IMR-90 (cell line): Measurements from ENCODE around the gene AIFM2. TPM values are rescaled to one million over a fixed set of nuclear protein-coding genes. Genes with fewer than 3 reads are reported as not detected.

Source experiments
- ATAC-seq: fragments of 200-7000 bp; cut with Tn5 transposase; 2 replicates; pipeline ENCODE4 v1.9.1; 2020; ENCODE audit warnings: low read depth, mild to moderate bottlenecking, moderate library complexity
- BruUV-seq: library from RNA; stranded (reverse); fragments of 400-500 nt; replicated peaks from 2 replicates; lab custom pipeline; 2021; lab: Mats Ljungman, UMichigan
- CTCF ChIA-PET: fragments of 300-600 bp; formaldehyde crosslinking; extraction: SDS; loops from one replicate; lab custom pipeline; 2021; ENCODE audit warnings: antibody characterized with exemption; lab: Yijun Ruan, JAX
- POLR2A ChIA-PET: fragments of 300-600 bp; sonication (Branson Sonifier 250); formaldehyde crosslinking; loops from one replicate; lab custom pipeline; 2022; ENCODE audit warnings: antibody characterized with exemption; ENCODE audit not compliant: unreplicated experiment; lab: Charles Lee
- DNase-seq: peaks from one replicate; pipeline ENCODE4 v3.0.0; 2013
- H2AFZ ChIP-seq: replicated peaks from 2 replicates; pipeline ENCODE3; 2013; ENCODE audit warnings: low read length, mild to moderate bottlenecking; ENCODE audit not compliant: poor library complexity
- H2AK5ac ChIP-seq: 2 replicates; pipeline ENCODE4 v1.6.1; 2013; ENCODE audit warnings: low read depth, low read length, inconsistent platforms
- H2AK9ac ChIP-seq: replicated peaks from 2 replicates; pipeline ENCODE3; 2013; ENCODE audit warnings: mild to moderate bottlenecking, low read depth, low read length, moderate library complexity; ENCODE audit not compliant: poor library complexity
- H2BK120ac ChIP-seq: 2 replicates; pipeline ENCODE4 v1.6.1; 2013; ENCODE audit warnings: low read depth, low read length, inconsistent platforms
- H2BK15ac ChIP-seq: 3 replicates; pipeline ENCODE4 v1.6.1; 2013; ENCODE audit warnings: low read depth, low read length, inconsistent platforms
- H2BK20ac ChIP-seq: 2 replicates; pipeline ENCODE4 v1.6.1; 2013; ENCODE audit warnings: low read depth, mild to moderate bottlenecking, inconsistent platforms, low read length, moderate library complexity
- H2BK5ac ChIP-seq: 2 replicates; pipeline ENCODE4 v1.6.1; 2013; ENCODE audit warnings: mild to moderate bottlenecking, low read depth, low read length, inconsistent platforms; ENCODE audit not compliant: poor library complexity, severe bottlenecking
- H3K14ac ChIP-seq: replicated peaks from 2 replicates; pipeline ENCODE4 v1.6.1; 2013; ENCODE audit warnings: low read depth, low read length, inconsistent platforms
- H3K18ac ChIP-seq: 2 replicates; pipeline ENCODE4 v1.6.1; 2013; ENCODE audit warnings: low read depth, low read length, control low read depth
- H3K23ac ChIP-seq: 2 replicates; pipeline ENCODE4 v1.6.1; 2013; ENCODE audit warnings: low read depth, low read length, inconsistent platforms
- H3K27ac ChIP-seq: 2 replicates; pipeline ENCODE4 v1.5.1; 2013; ENCODE audit warnings: mild to moderate bottlenecking, control low read depth, low read length; ENCODE audit not compliant: insufficient read depth
- H3K27me3 ChIP-seq: 2 replicates; pipeline ENCODE4 v1.6.1; 2013; ENCODE audit warnings: low read length; ENCODE audit not compliant: control insufficient read depth, insufficient read depth
- H3K36me3 ChIP-seq: 2 replicates; pipeline ENCODE4 v1.6.1; 2013; ENCODE audit warnings: low read length, mixed read lengths; ENCODE audit not compliant: control insufficient read depth, insufficient read depth
- H3K4ac ChIP-seq: 2 replicates; pipeline ENCODE4 v1.6.1; 2013; ENCODE audit warnings: low read depth, low read length, inconsistent platforms
- H3K4me1 ChIP-seq: 2 replicates; pipeline ENCODE4 v1.6.1; 2013; ENCODE audit warnings: low read length, mixed read lengths; ENCODE audit not compliant: control insufficient read depth, insufficient read depth
- H3K4me2 ChIP-seq: 2 replicates; pipeline ENCODE4 v1.6.1; 2013; ENCODE audit warnings: low read depth, mild to moderate bottlenecking, control low read depth, low read length, moderate library complexity
- H3K4me3 ChIP-seq: 2 replicates; pipeline ENCODE4 v1.5.1; 2013; ENCODE audit warnings: low read depth, mild to moderate bottlenecking, control low read depth, low read length, moderate library complexity; ENCODE audit not compliant: insufficient read depth
- H3K56ac ChIP-seq: 2 replicates; pipeline ENCODE4 v1.6.1; 2013; ENCODE audit warnings: low read length, inconsistent platforms; ENCODE audit not compliant: insufficient read depth; ENCODE audit errors: extremely low read depth
- H3K79me1 ChIP-seq, 2 experiments: 2 replicates each; pipeline ENCODE4 v1.6.1; 2013; ENCODE audit warnings: low read length in 2 of 2, inconsistent platforms in 1 of 2, low read depth in 1 of 2
- H3K9ac ChIP-seq: 2 replicates; pipeline ENCODE4 v1.6.1; 2013; ENCODE audit warnings: low read depth, low read length, control low read depth
- H3K9me1 ChIP-seq: 2 replicates; pipeline ENCODE4 v1.6.1; 2013; ENCODE audit warnings: low read length, inconsistent platforms; ENCODE audit not compliant: insufficient read depth
- H3K9me3 ChIP-seq: 2 replicates; pipeline ENCODE4 v1.6.1; 2013; ENCODE audit warnings: low read length; ENCODE audit not compliant: control insufficient read depth, insufficient read depth
- H4K20me1 ChIP-seq: 2 replicates; pipeline ENCODE4 v1.6.1; 2013; ENCODE audit warnings: low read length, inconsistent platforms; ENCODE audit not compliant: insufficient read depth
- H4K5ac ChIP-seq: 2 replicates; pipeline ENCODE4 v1.6.1; 2013; ENCODE audit warnings: mild to moderate bottlenecking, low read depth, low read length, control low read depth
- H4K8ac ChIP-seq, 2 experiments: 2 replicates each; pipeline ENCODE4 v1.6.1; 2013; ENCODE audit warnings: low read depth in 2 of 2, low read length in 2 of 2, control low read depth in 1 of 2, inconsistent platforms in 1 of 2
- H4K91ac ChIP-seq: 2 replicates; pipeline ENCODE4 v1.6.1; 2013; ENCODE audit warnings: low read depth, low read length, inconsistent platforms; ENCODE audit not compliant: insufficient read depth
- CTCF ChIP-seq: conservative IDR thresholded peaks from 2 replicates; pipeline ENCODE4 v1.5.1; 2012; ENCODE audit warnings: mild to moderate bottlenecking, low read depth, low read length, improper control_type of control experiment
- NFE2L2 ChIP-seq: fragments of 150-350 bp; IDR thresholded peaks from 2 replicates; pipeline ENCODE4 v1.6.1; 2016; ENCODE audit warnings: low read depth, mild to moderate bottlenecking, low read length
- POLR2A ChIP-seq: IDR thresholded peaks from 2 replicates; pipeline ENCODE4 v1.6.1; 2012; ENCODE audit warnings: mild to moderate bottlenecking, low read depth, low read length
- RFX5 ChIP-seq: IDR thresholded peaks from 2 replicates; pipeline ENCODE4 v1.8.0; 2012; ENCODE audit warnings: low read depth, mild to moderate bottlenecking, low read length, moderate library complexity
- USF2 ChIP-seq: fragments of 150-350 bp; IDR thresholded peaks from 2 replicates; pipeline ENCODE4 v1.6.1; 2017; ENCODE audit warnings: mild to moderate bottlenecking, antibody characterized with exemption, low read length, low read depth
- WGBS, 2 experiments: methylation state at CpG; one replicate each; pipeline versions ENCODE4 v1.1.5 to v1.1.7; 2013; ENCODE audit warnings: missing lambda C conversion rate in 2 of 2; ENCODE audit not compliant: insufficient read length in 1 of 2; ENCODE audit errors: extremely low coverage in 2 of 2; 5-methylcytosine and 5-hydroxymethylcytosine counted together
- dilution Hi-C: fragments of 300-500 bp; cut with HindIII; formaldehyde crosslinking; loops from one replicate; pipeline ENCODE4 v1.14.3; 2018; ENCODE audit warnings: low sequenced_read_pairs; ENCODE audit not compliant: unreplicated experiment
- in situ Hi-C: fragments of 300-500 bp; cut with MboI; formaldehyde crosslinking; loops from 3 replicates; pipeline ENCODE4 v1.14.3; 2019; ENCODE audit warnings: low sequenced_read_pairs, inconsistent platforms, mixed read lengths
- intact Hi-C: fragments of 100-400 bp; cut with micrococcal nuclease; formaldehyde crosslinking; loops from 2 replicates; pipeline ENCODE4 v1.10.0; 2022
- polyA plus RNA-seq, 3 experiments: library from polyadenylated mRNA; depleted of rRNA; stranded (reverse); fragments of >200 nt; gene quantifications; 2 replicates each; pipeline ENCODE4 v1.2.3, GENCODE V29; 2012; ENCODE audit warnings: low replicate concordance in 1 of 3
- total RNA-seq: library from RNA; depleted of rRNA; stranded (reverse); fragments of >200 nt; gene quantifications from 2 replicates; pipeline ENCODE4 v1.2.3, GENCODE V29; 2012

AIFM2 gene
- total and polyA plus RNA-seq, 2 of the 4 experiments (the other 2 are of a cell fraction): 2.0 to 4.6 TPM

DNA sequence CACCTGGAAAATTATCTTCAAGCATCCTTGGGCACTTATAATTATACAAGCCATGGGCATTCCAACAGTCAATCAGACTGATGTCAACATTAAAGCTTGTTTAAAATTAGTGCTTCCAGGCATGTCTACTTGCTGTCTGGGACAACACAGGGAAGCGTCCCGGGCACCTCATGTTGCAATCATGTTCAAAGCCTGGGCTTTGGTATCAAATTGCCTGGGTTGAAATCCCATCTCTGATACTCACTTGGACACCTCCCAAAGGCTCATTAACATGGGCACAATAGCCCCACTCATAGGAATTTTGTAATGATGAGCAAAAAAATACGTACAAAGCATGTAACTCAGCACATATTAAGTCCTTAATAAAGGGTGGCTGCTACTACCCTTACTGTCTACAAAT is 14.4 kb downstream of the AIFM2 start:
- Histone ChIP-seq H2BK20ac (no peak overlapping the region), H3K9me3 (no peaks in the 10 kb centered on the region), H3K79me1 (peaks cover 0 to 7% of the 10 kb centered on the region in 2 experiments; a peak in 3 of 4 replicates), H2AFZ (no peak overlapping the region), H4K8ac (no peak overlapping the region), H3K14ac (no peak overlapping the region), H3K4me1 (no peaks in the 10 kb centered on the region), H3K27ac (no peak overlapping the region), H3K56ac (no peak overlapping the region), H4K91ac (no peak overlapping the region), H3K9ac (no peak overlapping the region), H3K9me1 (peaks cover 6% of the 10 kb centered on the region; the same call in 1 of the 2 replicates), H2BK15ac (no peak overlapping the region), H3K4me2 (no peak overlapping the region), H3K23ac (no peak overlapping the region), H4K5ac (no peak overlapping the region), H3K27me3 (no peaks in the 10 kb centered on the region), H3K4me3 (no peak overlapping the region), H3K36me3 (peaks cover 52% of the 10 kb centered on the region), H4K20me1 (peaks cover 8% of the 10 kb centered on the region), H3K18ac (no peak overlapping the region), H3K4ac (no peak overlapping the region), H2BK5ac (no peak overlapping the region), H2AK5ac (no peak overlapping the region), H2AK9ac (no peak overlapping the region), H2BK120ac (no peak overlapping the region)
- DNase-seq: no peak
- ChIA-PET POLR2A (no interaction called here), CTCF (no interaction called here)
- in situ Hi-C loops (no loop called here), dilution Hi-C loops (no loop called here), intact Hi-C loops (no loop called here)
- BruUV-seq: no TSS peak
- ATAC-seq: no peak
- TF ChIP-seq POLR2A (no peak), NFE2L2 (no peak), USF2 (no peak), RFX5 (no peak), CTCF (no peak)
- 100% methylated on average over 2 of the region's 3 CpGs; no CpG with 5 or more reads in 1 of the 2 experiments for WGBS, 2 experiments
